Muscle of back (tissue), 11 donors: ENCODE results near the gene OTULIN. TPM values are rescaled to one million over a fixed set of nuclear protein-coding genes. Genes with fewer than 3 reads are reported as not detected.

Experiments used
- DNase-seq, 3 donors: peaks; one replicate each; pipeline versions ENCODE4 v3.0.0 to v3.0.0-alpha.2; 2013
- polyA plus RNA-seq, 10 donors: library from polyadenylated mRNA; unstranded; fragments of 120-200 nt; gene quantifications; one replicate each; pipeline ENCODE4 v1.2.1, GENCODE V29; 2013; ENCODE audit not compliant: insufficient read length in 10 of 10

OTULIN gene
- polyA plus RNA-seq, 10 donors, result 10.3 to 15.8 (median 14.0) TPM

DNA sequence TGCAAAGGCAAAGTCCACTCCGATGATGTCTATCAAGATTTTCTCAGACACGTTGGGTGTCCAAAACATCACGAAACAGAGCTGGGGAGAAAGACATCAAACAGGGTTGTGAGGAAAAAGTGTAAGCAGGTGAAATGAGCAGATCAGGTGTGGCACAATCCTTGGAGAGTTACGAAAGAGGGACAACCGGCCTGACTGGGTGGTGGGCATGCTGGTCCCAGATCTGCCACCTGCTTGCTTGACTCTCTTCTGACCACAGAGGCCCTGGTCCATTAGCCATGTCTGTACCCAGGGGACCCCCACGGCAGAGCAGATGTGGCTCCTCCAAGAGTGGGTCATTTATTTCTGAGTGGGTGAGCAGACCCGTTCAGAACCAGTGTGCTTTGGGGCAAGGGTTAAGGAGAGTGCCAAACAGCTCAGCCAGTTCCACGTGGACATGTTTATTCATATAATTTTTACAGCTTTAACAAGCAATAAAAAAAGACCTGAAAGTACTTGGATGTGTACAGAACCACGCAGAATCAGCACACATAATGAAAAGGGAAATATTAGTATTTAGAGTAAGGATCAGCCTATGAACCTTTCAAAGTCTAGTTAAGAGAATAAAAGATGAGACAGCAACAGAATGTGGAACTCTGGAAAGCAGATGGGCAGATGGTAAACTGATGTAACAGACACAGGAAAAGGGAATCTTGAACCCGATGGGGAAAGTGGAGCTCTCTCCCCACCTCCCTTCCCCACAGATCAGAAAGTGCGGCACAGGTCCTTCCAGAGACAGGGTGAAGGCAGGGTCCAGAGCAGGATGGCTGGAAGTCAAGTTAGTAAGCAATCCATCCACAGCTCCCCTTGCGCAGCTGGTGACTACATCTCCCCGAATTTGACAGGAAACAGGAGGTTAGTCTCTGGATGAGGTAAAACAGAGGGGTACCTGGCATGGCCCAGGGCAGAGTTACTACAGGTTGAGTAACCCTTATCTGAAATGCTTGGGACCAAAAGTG is 52.5 kb downstream of the OTULIN start:
- no peak for DNase-seq

DNA sequence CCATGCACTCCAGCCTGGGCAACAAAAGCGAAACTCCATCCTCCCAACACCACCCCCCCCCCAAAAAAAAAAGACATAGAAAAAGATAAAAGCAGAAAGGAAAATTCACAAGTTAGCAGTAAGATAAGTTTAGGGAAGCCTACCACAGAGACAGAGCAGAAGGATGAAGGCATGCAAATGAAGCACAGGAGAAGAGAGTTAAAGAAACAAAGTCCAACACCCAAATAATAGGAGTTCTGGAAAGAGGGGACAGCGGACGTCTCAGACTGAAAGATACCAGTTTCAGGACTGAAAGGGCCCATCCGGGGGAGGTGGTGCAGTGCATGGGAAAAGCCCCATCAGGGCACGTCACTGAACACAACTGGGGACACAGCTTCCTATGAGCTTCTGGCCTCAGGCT is 54.3 kb downstream of the OTULIN start:
- DNase-seq, result no peak

DNA sequence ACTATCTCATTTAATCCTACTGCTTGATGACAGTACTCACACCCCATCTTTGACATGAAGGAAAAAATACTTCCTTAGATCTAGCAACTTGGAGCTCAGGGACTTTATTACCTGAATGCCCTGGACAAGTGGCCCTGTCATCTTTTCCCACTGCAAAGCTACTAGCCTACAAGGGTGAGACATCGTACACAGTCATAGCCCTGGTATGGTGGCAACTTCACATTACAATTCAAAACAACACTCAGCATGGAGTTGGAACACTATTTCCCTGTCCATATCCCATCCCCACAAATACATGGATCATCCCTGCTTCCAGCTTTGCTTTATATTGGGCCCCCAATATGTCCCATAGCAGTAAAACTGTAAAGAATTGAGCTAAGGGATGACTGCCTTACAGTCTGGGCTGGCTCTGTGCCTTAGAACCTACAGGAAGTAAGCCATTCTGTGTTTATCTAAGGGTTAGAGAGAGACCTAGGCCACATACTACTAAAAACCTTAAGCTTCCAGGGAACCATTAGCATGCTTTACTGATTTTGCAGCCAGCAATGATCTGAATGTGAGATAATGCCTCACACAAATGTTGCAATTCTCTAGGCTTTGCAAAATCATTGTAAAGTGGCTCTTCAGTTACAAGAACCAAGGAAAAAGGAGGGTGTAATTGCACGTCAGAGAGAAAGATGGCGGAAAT is 55.9 kb downstream of the OTULIN start:
- no peak for DNase-seq

DNA sequence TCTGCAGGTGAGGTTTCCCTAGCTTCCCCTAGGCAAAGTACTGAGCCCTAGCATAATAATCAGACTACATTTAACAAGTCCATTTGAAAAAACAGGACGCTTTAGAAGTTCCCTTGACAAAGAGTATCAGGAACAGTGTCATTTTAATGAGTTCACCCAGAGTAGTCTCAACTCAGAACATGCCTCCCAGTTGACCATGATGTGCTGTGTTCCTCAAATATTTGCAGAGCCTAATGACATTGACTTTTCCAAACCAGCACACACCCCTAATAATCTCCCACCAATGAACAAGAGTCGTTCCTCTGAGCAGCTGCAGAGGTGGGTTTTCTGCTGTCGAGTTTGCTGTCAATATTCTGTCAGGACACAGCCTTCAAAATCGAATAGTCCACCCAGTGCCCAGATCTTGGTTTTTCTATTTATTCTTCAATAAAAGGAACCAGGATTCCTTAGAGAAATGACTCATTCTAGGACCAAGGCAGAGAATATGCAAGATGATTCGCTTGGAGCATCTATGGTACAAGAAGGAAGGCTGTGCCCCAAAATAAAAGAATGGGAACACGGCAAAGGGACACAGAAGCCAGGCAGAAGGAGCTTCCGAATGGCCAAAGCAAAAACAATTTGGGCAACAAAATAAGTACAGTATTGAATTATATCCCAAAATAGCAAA is 57.6 kb downstream of the OTULIN start:
- no peak for DNase-seq

DNA sequence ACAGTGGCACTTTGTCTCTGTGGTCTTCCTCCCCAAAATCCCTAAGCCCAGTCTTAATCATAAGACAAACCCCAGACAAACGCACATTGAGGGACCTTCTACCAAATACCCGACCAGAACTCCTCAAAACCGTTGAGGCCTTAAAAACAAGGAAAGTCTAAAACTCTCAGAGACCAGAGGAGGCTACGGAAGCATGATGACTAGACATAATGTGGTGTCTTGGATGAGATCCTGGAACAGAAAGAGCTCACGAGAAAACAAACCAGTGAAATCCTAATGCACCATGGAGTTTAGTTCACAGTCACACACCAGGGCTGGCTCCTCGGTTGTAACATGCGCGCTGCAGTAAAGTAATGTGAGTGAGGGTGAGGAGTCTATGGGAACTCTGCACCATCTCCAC is 58.4 kb downstream of the OTULIN start:
- no peak for DNase-seq

DNA sequence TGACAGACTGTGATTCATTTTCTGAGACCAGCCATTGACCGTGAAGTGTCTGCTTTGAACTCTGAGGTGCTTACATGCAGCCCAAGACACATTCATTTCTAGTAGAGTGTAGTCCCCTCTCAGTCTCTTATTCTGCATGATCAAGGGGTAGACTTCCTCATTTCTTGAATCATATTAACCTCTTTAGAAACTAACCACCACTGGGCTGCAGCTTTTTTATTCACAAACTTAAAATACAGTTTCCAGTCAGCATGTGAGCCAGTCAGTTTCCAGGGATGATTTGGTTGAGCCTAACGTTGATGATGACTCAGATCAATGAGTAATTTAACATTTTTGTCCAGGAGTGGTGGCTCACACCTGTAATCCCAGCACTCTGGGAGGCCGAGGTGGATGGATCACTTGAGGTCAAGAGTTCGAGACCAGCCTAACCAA is 59.2 kb downstream of the OTULIN start:
- no peak for DNase-seq

DNA sequence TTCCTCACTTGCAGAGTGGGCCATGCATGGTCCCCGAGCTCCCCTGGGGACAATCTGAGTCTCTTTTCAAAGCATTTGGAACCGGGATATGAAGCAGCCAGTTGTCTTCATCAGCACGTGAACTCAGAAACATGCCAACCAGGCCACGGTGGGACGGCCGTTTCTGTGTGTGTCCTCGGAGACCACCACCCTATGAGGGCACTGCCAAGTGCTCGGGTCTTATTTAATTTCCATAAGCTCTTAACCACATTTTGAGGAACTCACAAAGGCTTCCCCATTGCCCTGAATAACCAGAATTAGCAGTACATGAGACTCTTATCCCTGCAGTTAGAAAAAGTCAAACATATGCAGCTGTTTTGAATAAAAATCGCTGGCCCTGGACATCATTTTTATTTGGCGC is 60.1 kb downstream of the OTULIN start:
- no peak for DNase-seq

DNA sequence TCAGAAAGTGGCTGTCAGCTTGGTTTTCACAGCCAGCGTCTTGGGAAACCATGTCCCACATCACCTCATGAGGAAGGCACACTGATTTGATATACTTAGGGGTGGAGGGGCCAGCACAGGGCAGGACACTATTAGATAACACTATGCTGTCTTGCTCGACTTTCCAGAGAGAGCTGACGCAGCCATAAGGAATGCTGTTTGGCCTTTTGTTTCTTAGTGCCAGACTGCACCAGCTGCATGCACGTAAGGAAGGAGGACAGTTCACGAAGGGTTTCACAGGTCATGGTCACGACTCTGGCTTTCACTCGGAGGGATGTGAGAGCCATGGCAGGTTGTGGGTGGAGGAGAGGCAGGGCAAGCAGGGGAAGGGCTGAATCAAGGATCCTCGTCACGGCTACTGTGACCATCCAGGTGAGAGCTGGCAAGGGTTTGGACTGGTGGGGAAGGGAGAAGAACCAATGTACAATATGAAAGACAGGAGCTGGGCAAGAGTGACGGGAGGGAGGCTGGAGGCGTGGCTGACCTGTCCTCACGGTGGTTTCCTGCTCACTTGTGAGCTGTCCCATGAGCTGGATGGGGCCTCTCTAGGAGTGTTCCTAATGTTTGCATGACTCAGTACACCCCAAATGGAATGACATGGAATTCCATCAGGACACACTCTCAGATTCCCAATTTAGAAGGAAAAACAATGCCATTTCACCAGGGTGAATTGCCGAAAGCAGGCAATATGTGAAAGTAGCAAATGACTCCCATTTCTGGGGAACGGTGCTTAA is 61.7 kb downstream of the OTULIN start:
- no peak for DNase-seq

DNA sequence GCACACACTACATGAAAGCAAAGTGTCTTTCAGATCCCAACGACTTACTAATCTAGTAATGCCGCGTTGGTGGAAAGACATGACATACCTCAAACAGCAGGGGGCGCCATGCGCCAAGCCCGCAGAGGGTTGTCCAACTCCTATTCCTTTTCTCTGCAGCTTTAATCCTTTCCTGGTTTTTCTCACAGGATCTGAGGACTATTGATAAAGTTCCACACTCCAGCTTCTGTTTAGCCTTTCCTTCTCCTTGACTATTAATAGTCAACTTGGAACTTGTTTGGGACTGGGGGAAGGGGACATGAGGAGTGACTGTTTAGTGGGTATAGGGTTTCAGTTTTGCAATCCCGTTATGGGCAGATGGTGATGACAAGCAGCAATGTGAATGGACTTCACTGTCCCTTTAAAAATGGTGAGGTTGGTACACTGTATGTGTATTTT is 62.9 kb downstream of the OTULIN start:
- peak; percentile 72 to 89 (median 89) for DNase-seq

DNA sequence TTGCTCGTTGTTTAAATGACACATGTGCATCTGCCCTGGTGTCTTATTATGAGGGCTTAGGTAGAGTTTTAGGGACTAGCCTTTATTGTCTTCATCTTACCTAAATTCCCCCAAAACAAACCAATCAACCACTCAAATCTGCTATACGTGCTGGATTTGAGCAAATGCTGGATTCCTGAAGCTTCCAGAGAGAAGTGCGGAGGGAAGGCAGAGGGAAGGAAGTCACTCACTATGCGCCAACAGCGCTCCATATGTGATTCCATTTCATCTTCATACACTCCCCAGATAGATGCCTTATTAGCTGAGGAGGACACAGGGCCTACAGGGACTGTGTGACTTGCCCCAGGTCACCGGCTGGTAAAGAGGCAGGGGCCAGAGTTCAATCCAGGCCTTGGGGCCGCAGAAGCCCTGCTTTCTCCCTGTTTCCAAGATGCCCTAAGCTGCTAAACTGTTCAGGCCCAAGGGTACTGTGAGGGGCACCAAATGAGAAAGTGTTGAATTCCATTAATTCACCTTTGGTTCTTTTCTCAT is 63.5 kb downstream of the OTULIN start:
- no peak for DNase-seq

DNA sequence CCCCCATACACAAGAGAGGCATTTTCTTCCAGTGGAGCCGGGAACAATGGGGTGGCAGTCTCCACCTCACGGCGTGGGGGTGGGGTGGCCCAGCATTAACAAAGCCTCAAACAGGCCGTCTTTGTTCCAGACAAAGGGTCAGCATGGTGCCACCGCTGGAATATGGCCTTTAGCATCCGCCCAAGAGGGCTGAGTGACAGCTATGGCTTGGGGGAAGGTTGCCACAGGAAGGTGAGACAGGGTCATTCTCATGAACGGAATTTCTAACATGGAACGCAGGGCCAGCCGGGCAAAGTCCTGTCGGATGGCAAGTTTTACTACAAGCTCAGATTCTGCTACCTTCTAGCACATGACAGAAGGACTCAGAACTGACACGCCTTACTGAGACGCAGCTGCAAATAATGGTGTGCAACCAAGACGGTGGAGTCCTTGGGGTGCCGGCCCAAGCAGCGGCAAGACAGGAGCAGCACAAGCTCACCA is 64.0 kb downstream of the OTULIN start:
- DNase-seq, result no peak

DNA sequence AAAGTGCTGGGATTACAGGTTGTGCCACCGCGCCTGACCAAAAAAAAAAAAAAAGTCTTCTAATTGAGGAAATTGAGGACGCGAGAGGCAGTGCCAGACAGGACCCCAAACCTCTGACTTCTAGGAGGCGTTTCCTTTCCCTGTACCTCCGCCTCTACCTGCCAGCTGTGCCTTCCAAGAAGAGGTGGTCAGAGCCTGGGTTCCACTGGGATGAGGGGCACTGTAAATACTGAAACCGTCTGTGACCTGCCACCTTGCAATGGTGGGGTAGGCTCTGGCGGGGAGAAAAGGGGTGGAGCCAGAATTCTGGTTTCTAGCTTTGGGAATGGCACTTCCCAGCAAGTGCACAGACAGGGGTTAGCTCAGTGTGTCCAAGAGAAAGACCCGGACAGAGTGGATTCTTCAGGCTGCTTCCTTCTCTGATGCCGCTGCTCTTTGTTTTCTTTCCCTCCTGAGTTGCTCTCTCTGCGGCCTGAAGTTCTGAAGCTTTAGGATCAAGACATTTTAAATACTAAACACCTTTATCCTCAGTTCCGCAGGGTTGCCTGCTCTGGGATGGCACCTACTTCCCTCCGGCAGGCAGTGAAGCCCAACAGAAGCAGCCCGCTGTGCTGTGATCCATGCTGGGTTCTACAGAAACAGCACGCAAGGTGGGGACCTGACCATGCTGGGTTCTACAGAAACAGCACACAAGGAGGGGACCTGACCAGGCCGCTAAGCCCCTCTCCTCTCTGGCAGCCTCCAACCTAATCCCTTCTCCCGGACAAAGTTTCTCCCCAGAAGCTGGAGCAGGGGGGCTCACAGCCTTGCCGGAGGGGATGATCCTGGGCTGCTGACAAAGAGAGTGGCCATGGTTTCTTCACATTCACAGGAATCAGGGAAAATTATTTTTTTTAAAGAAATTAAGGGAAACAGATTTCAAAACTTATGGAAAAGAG is 65.2 kb downstream of the OTULIN start:
- no peak for DNase-seq

DNA sequence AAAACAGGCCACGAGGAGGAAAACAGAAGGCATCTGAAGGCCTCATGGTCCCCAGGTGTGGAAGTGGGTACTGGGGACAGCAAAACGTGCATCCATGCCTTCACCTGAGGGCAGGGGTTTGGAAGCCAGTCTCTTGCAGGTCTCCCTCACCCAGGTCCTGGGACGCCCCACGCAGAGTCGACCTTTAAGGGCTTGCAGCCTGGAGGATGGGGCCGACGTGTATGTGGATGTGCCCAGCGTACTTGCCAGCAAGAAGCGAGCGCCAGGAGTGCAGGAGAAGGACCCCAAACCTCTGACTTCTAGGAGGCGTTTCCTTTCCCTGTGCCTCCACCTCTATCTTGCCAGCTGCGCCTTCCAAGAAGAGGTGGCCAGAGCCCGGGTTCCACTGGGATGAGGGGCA is 65.9 kb downstream of the OTULIN start:
- DNase-seq, result no peak

DNA sequence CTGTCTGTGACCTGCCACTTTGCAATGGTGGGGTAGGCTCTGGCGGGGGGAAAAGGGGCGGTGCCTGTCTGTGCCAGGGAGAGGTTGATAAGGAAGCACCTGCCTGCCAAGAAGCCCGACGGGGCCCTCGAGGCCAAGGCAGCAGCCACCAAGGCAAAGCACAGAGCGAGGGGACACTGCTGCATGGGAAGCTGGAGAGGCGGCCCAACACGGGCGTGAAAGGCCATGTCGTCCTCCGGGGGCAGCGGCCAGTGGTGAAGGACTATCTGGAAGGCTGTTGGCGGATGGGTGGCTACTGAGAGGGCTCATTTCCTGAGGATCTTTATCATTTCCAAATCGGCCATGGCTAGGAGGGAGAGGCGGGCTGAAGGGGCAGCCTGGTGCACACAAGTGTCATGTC is 66.4 kb downstream of the OTULIN start:
- DNase-seq, result no peak

DNA sequence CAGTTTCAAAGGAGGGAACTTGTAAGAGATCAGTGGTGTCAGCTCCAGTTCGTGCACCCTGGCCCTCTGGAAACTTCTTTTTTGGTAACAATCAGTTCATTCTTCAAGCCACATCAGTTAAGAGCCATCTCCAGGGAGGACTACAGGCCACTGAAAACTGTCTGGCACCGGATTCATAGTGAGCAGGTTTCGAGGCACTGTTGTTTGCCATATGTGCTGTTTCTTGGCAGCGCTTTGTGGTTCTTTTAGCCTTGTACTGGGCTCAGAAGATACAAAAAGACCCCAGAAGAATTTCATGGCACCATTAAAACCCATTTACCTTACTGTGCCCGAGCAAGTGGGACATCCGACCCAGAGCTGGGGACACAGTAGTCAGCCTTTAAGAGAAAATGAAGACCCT is 68.5 kb downstream of the OTULIN start:
- no peak for DNase-seq

DNA sequence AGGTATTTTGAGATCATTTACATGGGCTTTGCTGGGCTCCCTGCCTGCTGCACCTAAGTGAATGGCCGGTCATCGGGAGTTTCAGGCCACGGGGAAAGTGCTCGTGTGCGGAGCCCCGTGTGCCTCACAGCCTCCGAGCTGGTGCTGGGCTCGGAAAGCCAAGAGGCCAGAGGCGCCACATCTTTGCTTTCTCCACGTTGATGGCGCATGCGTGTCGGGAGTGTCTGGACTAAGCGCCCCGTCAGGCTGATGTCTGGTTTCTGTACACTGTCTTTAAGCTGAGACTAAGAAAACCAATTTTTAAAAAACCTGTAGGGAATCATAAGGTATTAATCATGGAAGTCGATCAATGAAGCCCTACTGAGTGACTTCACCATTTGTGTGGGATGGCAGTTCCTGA is 69.1 kb downstream of the OTULIN start:
- no peak for DNase-seq

DNA sequence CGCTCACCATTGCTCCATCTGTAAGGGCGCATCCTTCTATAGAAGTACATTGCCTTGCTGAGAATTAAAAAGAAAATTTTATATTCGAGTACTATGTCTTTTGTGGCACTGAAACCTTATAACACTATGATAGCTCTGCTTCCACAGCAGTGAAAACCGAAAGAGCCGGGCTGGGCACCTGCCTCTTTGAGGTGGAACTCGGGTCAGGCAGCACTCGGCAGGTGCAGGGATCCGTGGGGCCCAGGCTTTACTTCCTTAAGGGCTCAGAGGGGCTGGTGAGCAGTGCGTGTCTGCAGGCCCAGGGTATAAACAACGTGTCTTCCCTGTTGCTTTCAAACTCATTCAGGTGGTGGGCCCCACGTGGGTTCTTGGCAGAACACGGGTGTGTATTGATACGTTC is 69.9 kb downstream of the OTULIN start:
- no peak for DNase-seq

DNA sequence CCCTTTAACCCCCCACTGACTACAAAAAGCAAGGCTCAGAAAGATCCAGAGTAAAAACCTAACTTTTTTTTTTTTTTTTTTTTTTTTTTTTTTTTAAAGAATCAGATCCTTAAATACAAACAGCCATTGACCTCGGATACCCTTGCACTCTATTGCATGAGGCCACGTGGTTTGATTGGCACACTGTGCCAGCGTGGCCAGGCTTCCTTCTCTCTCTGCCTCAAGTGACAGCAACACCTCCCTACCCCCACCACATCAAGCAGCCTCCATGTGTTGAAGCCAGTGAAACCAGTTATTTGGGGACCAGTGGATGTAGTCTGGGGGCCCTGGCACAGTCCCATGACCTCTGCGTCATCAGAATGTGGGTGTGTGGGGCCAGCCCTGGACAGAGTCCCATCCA is 71.4 kb downstream of the OTULIN start:
- DNase-seq, result no peak

DNA sequence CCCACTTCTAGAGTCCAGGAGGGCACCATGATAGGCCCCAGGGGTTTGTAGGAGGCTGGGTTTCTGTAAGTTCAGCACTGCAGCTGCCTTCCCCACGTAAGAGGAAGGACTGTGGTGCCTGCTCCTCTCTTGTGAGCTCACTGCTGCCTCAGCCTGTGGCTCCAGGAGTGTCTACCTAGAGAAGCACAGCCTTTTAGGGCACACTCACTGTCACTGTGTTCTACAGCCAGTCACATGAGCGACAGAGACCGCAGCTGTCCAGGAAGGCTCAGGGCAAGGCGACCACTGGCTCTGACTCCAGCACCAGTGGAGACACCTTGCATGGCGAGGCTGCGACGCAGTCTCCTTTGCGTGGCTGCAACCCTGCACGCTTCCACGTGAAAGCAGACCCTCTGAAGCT is 72.8 kb downstream of the OTULIN start:
- no peak for DNase-seq

DNA sequence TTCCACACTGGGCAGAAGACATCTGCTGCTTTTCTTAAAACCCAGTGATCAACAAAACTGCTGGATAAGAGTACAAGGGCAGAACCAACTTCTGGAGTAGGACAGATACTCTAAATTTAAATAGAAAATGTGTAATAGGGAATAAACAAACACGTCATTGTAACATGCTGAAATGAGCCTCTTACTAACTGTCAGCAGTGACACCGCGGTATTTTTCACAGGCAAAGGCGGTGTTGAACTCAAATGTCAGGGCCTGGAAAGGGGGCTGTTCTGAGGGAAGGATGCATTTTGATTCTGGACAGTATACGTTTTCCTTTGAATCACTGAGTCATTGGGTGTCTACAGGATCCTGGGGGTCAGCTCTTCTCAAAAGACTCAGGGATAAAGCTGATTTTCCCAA is 73.5 kb downstream of the OTULIN start:
- no peak for DNase-seq
